CD4-positive, alpha-beta T cell (primary cell): ENCODE measurements around the gene PRRT3. TPM values are rescaled to one million over a fixed set of nuclear protein-coding genes. Genes with fewer than 3 reads are reported as not detected.

Experiments used
- ATAC-seq: fragments of 200-7000 bp; cut with Tn5 transposase; one replicate; pipeline ENCODE4 v1.10.0; 2022; ENCODE audit warnings: mild to moderate bottlenecking; ENCODE audit not compliant: poor library complexity
- CTCF ChIA-PET: fragments of 350-600 bp; sonication (Branson Sonifier 250); formaldehyde crosslinking; loops from one replicate; lab custom pipeline; 2021; ENCODE audit warnings: antibody characterized with exemption, inconsistent platforms; lab: Charles Lee
- POLR2A ChIA-PET: fragments of 350-600 bp; sonication (Branson Sonifier 250); formaldehyde crosslinking; loops from one replicate; lab custom pipeline; 2021; ENCODE audit warnings: antibody characterized with exemption, inconsistent platforms; lab: Charles Lee
- DNase-seq, 14 experiments: peaks; one replicate each; pipeline ENCODE4 v3.0.0-alpha.2; 2013 to 2020; ENCODE audit warnings: mixed read lengths in 2 of 14
- H3K27ac ChIP-seq, 2 donors: one replicate each; pipeline versions ENCODE4 v1.5.1 to v1.7.0; 2013; ENCODE audit warnings: low read length in 2 of 2, low read depth in 1 of 2, mild to moderate bottlenecking in 1 of 2
- H3K27me3 ChIP-seq, 2 experiments: 1 replicate in 1 of 2; 2 replicates in 1 of 2; pipeline versions ENCODE4 v1.6.1 to v1.7.0; 2013; ENCODE audit warnings: low read length in 2 of 2, control low read depth in 1 of 2, mild to moderate bottlenecking in 1 of 2, moderate library complexity in 1 of 2; ENCODE audit not compliant: insufficient read depth in 2 of 2, control insufficient read depth in 1 of 2
- H3K36me3 ChIP-seq: one replicate; pipeline ENCODE4 v1.6.1; 2013; ENCODE audit warnings: low read length, control low read depth; ENCODE audit not compliant: insufficient read depth
- H3K4me1 ChIP-seq: one replicate; pipeline ENCODE4 v1.6.1; 2013; ENCODE audit warnings: low read length, control low read depth; ENCODE audit not compliant: insufficient read depth
- H3K4me3 ChIP-seq: one replicate; pipeline ENCODE4 v1.5.1; 2013; ENCODE audit warnings: mild to moderate bottlenecking, low read length, moderate library complexity
- H3K9me3 ChIP-seq, 2 experiments: 1 replicate in 1 of 2; 2 replicates in 1 of 2; pipeline versions ENCODE4 v1.6.1 to v1.7.0; 2013; ENCODE audit warnings: low read length in 2 of 2, mild to moderate bottlenecking in 2 of 2, control low read depth in 1 of 2, moderate library complexity in 1 of 2; ENCODE audit not compliant: control insufficient read depth in 1 of 2, insufficient read depth in 1 of 2
- H3K27ac Mint-ChIP-seq: one replicate; pipeline ENCODE4 v1.8.0; 2020; ENCODE audit warnings: mixed read lengths
- H3K27me3 Mint-ChIP-seq: one replicate; pipeline ENCODE4 v1.8.0; 2021; ENCODE audit warnings: mixed read lengths
- H3K36me3 Mint-ChIP-seq: one replicate; pipeline ENCODE4 v1.8.0; 2021; ENCODE audit warnings: low read depth, mixed read lengths
- H3K4me1 Mint-ChIP-seq: one replicate; pipeline ENCODE4 v1.8.0; 2021; ENCODE audit warnings: low read depth, mixed read lengths
- H3K4me3 Mint-ChIP-seq: one replicate; pipeline ENCODE4 v1.8.0; 2020; ENCODE audit warnings: mild to moderate bottlenecking, mixed read lengths
- H3K9me3 Mint-ChIP-seq: one replicate; pipeline ENCODE4 v1.8.0; 2020; ENCODE audit warnings: mixed read lengths
- intact Hi-C, 2 experiments: fragments of 100-400 bp; cut with DNase I in 1 of 2; cut with micrococcal nuclease in 1 of 2; formaldehyde crosslinking; loops; one replicate each; pipeline versions ENCODE4 v1.15.1 to v1.9.0; 2023 to 2025; cut with DNase I, micrococcal nuclease
- total RNA-seq, 174 experiments: library from RNA in 2 of 174; stranded (reverse) in 2 of 174; gene quantifications; one replicate each; pipeline ENCODE4 v1.2.3 and lab custom pipeline; 2021 to 2026
- TF ChIP-seq, protein P1 (sequence below): fragments of 200-600 bp; IDR thresholded peaks from one replicate; pipeline ENCODE4 v1.8.0; 2022; ENCODE audit warnings: antibody characterized with exemption, mild to moderate bottlenecking

PRRT3 gene
- total RNA-seq, 2 experiments from 2014 or later: 6.3 to 8.3 TPM

DNA sequence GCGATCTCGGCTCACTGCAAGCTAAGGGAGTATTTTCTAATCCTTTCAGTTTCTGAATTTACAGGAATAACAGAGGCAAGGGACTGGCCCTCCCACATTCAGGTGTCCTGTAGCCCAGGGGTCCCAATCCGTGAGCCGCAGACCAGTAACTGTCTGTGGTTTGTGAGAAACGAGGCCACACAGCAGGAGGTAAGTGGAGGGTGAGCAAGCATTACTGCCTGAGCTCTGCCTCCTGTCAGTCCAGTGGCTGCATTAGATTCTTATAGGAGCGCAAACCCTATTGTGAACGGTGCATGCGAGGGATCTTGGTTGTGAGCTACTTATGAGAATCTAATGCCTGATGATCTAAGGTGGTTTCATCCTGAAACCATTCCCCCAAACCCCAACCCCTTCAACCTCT, 40.3 kb downstream of the PRRT3 start:
- CTCF ChIA-PET: interaction anchor here (0.5 to 1.8 kb wide), 3 partner anchors 21 to 80 kb away, joined by 3 to 12 read pairs (median 3); partner anchors contain the start of gene CRELD1
- Histone ChIP-seq H3K9me3 (no peaks in the 10 kb centered on the region), H3K27me3 (no peaks in the 10 kb centered on the region), H3K4me1 (peaks cover 39% of the 10 kb centered on the region), H3K27ac (no peak overlapping the region), H3K36me3 (no peaks in the 10 kb centered on the region), H3K4me3 (no peak overlapping the region)
- TF ChIP-seq, protein P1, sequence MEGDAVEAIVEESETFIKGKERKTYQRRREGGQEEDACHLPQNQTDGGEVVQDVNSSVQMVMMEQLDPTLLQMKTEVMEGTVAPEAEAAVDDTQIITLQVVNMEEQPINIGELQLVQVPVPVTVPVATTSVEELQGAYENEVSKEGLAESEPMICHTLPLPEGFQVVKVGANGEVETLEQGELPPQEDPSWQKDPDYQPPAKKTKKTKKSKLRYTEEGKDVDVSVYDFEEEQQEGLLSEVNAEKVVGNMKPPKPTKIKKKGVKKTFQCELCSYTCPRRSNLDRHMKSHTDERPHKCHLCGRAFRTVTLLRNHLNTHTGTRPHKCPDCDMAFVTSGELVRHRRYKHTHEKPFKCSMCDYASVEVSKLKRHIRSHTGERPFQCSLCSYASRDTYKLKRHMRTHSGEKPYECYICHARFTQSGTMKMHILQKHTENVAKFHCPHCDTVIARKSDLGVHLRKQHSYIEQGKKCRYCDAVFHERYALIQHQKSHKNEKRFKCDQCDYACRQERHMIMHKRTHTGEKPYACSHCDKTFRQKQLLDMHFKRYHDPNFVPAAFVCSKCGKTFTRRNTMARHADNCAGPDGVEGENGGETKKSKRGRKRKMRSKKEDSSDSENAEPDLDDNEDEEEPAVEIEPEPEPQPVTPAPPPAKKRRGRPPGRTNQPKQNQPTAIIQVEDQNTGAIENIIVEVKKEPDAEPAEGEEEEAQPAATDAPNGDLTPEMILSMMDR: no peak
- H3K4me3 Mint-ChIP-seq: no peak overlapping the region
- H3K27ac Mint-ChIP-seq: peak overlapping the region; percentile 28
- H3K9me3 Mint-ChIP-seq: no peaks in the 10 kb centered on the region
- intact Hi-C loops: no loop called here
- peaks cover 19% of the 10 kb centered on the region for H3K4me1 Mint-ChIP-seq
- no peaks in the 10 kb centered on the region for H3K36me3 Mint-ChIP-seq
- DNase-seq (no peak), ATAC-seq (no peak)
- POLR2A ChIA-PET: interaction anchor here (0.6 to 2.6 kb wide), 6 partner anchors 10 to 68 kb away, joined by 3 to 17 read pairs (median 3); partner anchors contain the start of genes CRELD1, JAGN1 and RPUSD3
- no peaks in the 10 kb centered on the region for H3K27me3 Mint-ChIP-seq

DNA sequence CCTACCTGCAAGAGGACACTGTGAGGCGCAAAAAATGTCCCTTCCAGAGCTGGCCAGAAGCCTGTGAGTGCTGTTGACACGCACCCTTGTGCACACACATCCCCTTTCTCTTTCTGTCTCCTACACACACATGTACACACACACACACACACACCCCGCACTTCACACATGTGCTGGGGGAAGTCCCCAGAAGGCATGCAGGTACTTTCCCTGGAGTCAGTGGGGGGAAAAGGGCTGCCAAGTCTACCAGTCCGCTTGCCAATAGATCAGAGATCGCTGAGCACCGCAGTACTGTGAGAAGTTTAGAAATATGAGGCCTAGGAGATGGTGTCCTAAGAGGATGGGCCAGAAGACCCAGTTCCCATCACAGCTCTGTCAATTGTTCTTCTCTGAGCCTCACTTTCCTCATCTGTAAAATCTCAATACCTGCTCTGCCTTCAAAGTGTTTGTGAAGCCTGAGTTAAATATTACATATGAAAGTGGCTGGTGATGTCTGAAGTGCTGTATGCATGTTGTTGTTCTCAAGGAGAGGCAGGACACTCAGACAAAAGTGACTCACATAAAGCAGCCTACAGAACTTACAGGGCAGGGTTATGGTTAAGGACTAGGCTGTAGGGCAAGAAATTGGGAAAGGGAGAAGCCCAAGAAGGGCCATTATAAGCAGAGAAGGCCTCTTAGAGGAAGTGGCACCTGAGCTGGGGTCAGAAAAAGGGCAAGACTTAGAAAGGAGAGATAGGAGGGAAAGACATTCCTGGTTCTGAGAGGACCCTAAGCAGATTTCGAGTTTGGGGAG, 42.8 kb downstream of the PRRT3 start:
- Histone ChIP-seq H3K27ac (no peak overlapping the region), H3K4me3 (no peak overlapping the region), H3K36me3 (no peaks in the 10 kb centered on the region), H3K9me3 (no peaks in the 10 kb centered on the region), H3K27me3 (no peaks in the 10 kb centered on the region), H3K4me1 (peaks cover 20% of the 10 kb centered on the region)
- ATAC-seq: no peak
- peaks cover 6% of the 10 kb centered on the region for H3K4me1 Mint-ChIP-seq
- H3K27me3 Mint-ChIP-seq: no peaks in the 10 kb centered on the region
- peak in 3 of 14 experiments; percentile 17 to 54 (median 42) for DNase-seq
- intact Hi-C loops: no loop called here
- TF ChIP-seq, protein P1: no peak
- H3K4me3 Mint-ChIP-seq: no peak overlapping the region
- ChIA-PET POLR2A (no interaction called here), CTCF (no interaction called here)
- H3K27ac Mint-ChIP-seq: no peak overlapping the region
- H3K36me3 Mint-ChIP-seq: no peaks in the 10 kb centered on the region
- no peaks in the 10 kb centered on the region for H3K9me3 Mint-ChIP-seq

DNA sequence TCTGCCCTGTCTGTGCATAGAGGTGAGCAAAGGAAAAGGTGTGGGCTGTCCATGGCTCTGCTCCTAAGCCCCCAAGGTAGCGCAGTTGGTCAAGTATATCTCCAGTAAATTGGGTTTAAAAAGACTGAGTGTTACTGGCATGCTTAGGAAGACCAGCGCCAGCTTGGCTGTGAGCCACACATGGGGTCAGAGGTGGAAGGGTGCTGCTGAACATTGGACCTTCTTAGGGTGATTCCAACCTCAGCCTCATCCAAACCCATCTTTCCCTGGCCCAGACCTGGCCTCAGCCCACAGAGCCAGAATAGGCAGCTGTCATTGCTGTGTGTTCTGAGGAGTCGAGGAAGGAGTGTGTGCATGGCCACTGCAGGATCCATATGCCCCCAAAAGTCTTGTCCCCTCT, 43.9 kb downstream of the PRRT3 start:
- DNase-seq (no peak), ATAC-seq (no peak)
- Mint-ChIP-seq H3K27me3 (no peaks in the 10 kb centered on the region), H3K4me1 (peaks cover 14% of the 10 kb centered on the region), H3K9me3 (no peaks in the 10 kb centered on the region), H3K27ac (no peak overlapping the region), H3K36me3 (no peaks in the 10 kb centered on the region), H3K4me3 (no peak overlapping the region)
- peaks cover 20% of the 10 kb centered on the region for H3K4me1 ChIP-seq
- no peaks in the 10 kb centered on the region for H3K36me3 ChIP-seq
- H3K9me3 ChIP-seq: no peaks in the 10 kb centered on the region
- TF ChIP-seq, protein P1: no peak
- no peak overlapping the region for H3K27ac ChIP-seq
- intact Hi-C loops: no loop called here
- POLR2A ChIA-PET: interaction anchor here (1.9 kb wide), 1 partner anchor 17 kb away, joined by 6 read pairs; no protein-coding TSS in a partner anchor
- no peaks in the 10 kb centered on the region for H3K27me3 ChIP-seq
- CTCF ChIA-PET: no interaction called here
- H3K4me3 ChIP-seq: no peak overlapping the region
